Measurements from ENCODE around the gene TTC31. TPM values are rescaled to one million over a fixed set of nuclear protein-coding genes. Genes with fewer than 3 reads are reported as not detected.

Gene TTC31
- total RNA-seq, 3 donors from 2014 or later: 21.6 to 32.0 (median 27.8) TPM

DNA sequence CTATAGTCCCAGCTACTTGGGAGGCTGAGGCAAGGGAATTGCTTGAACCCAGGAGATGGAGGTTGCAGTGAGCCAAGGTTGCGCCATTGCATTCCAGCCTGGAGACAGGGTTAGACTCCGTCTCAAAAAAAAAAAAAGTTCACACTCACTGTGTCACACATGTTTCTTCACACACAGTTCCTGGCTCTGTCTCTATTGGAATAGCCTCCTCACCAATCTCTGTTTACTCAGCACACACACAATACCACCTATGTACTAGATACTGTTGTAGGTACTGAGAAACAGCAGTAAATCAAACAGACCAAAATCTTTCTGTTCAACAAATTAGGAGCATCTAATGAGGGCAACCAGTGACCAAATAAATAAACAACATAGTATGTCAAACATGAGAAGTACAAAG is 3.3 kb downstream of the TTC31 start:
- no peaks in the 10 kb centered on the region for H3K9me3 ChIP-seq
- no peak for TF ChIP-seq POLR2AphosphoS5 (IDR thresholded peaks at IDR 0.05)
- TF ChIP-seq, protein P1, sequence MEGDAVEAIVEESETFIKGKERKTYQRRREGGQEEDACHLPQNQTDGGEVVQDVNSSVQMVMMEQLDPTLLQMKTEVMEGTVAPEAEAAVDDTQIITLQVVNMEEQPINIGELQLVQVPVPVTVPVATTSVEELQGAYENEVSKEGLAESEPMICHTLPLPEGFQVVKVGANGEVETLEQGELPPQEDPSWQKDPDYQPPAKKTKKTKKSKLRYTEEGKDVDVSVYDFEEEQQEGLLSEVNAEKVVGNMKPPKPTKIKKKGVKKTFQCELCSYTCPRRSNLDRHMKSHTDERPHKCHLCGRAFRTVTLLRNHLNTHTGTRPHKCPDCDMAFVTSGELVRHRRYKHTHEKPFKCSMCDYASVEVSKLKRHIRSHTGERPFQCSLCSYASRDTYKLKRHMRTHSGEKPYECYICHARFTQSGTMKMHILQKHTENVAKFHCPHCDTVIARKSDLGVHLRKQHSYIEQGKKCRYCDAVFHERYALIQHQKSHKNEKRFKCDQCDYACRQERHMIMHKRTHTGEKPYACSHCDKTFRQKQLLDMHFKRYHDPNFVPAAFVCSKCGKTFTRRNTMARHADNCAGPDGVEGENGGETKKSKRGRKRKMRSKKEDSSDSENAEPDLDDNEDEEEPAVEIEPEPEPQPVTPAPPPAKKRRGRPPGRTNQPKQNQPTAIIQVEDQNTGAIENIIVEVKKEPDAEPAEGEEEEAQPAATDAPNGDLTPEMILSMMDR (IDR thresholded peaks at IDR 0.05): no peak
- H3K27me3 ChIP-seq: no peaks in the 10 kb centered on the region
- no peak for DNase-seq (ENCODE audit: low spot score in 2 of 2)
- no peak overlapping the region for H3K27ac ChIP-seq
- H3K4me3 ChIP-seq: no peak overlapping the region
- intact Hi-C loops (cut with DNase I; ENCODE audit: low total_unique reads): no loop called here
- peaks cover 7 to 8% of the 10 kb centered on the region in 2 donors for H3K4me1 ChIP-seq
- no peaks in the 10 kb centered on the region for H3K36me3 ChIP-seq

DNA sequence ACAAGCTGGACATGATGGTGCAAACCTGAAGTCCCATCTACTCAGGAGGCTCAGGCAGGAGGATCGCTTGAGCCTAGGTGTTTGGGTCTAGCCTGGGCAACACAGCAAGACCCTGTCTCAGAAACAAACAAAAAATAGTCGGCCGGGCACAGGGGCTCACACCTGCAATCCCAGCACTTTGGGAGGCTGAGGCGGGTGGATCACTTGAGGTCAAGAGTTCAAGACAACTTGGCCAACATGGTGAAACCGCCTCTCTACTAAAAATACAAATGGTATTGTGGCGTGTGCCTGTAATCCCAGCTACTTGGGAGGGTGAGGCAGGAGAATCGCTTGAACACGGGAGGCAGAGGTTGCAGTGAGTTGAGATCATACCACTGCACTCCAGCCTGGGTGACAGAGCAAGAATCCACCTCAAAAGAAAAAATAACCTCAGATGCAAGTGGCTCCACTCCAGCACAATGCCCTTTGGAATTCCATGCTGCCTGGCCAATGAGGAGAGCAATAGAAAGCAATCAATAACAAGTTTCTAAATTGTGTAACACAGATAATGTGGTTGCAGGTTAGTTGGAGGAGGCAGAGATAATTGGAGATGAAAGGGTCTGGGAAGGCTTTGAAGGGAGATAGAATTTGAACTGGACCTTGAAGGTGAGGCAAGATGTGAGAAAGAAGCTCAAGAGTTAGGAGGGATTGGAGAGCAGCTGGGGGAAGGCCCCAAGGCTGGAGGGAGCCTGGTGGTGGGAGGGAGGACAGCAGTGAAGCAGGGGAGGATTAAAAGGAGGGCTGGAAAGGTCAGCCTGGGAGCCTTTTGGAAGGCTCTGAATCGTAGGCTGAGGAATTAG is 6.0 kb downstream of the TTC31 start:
- Histone ChIP-seq H3K27ac (no peak overlapping the region), H3K36me3 (peaks cover 3% of the 10 kb centered on the region), H3K27me3 (no peaks in the 10 kb centered on the region), H3K4me1 (no peaks in the 10 kb centered on the region), H3K4me3 (no peak overlapping the region), H3K9me3 (no peaks in the 10 kb centered on the region)
- intact Hi-C loops (cut with DNase I; ENCODE audit: low total_unique reads): no loop called here
- DNase-seq (ENCODE audit: low spot score in 2 of 2): no peak
- TF ChIP-seq POLR2AphosphoS5 (IDR thresholded peaks at IDR 0.05): no peak
- TF ChIP-seq, protein P1 (IDR thresholded peaks at IDR 0.05): no peak
- TF ChIP-seq POLR2A (IDR thresholded peaks at IDR 0.05): no peak

DNA sequence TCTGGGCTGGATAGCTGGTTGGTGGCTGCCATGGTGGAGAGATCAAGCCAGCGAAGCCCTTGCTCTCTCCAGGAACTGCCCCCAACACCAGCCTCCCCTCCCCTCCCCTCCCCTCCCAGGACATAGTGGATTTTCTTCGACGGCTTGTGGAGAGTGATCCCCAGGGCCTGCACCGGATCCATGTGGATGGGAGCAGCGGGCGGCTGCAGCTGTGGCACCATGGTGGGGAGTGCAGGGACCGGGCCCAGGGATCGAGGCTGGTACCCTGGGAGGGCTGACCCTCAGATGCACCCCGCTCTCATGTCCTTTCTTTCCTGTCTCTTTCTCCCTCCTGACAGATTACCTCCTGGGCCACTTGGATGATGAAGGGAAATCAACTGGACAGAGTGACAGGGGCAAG is 7.0 kb downstream of the TTC31 start:
- H3K4me3 ChIP-seq: no peak overlapping the region
- no peaks in the 10 kb centered on the region for H3K27me3 ChIP-seq
- H3K27ac ChIP-seq: no peak overlapping the region
- DNase-seq (ENCODE audit: low spot score in 2 of 2): no peak
- H3K36me3 ChIP-seq: peaks cover 3% of the 10 kb centered on the region
- TF ChIP-seq POLR2A (IDR thresholded peaks at IDR 0.05) (no peak), POLR2AphosphoS5 (IDR thresholded peaks at IDR 0.05) (no peak)
- TF ChIP-seq, protein P1 (IDR thresholded peaks at IDR 0.05): no peak
- no peaks in the 10 kb centered on the region for H3K9me3 ChIP-seq
- intact Hi-C loops (cut with DNase I; ENCODE audit: low total_unique reads): no loop called here
- no peaks in the 10 kb centered on the region for H3K4me1 ChIP-seq

DNA sequence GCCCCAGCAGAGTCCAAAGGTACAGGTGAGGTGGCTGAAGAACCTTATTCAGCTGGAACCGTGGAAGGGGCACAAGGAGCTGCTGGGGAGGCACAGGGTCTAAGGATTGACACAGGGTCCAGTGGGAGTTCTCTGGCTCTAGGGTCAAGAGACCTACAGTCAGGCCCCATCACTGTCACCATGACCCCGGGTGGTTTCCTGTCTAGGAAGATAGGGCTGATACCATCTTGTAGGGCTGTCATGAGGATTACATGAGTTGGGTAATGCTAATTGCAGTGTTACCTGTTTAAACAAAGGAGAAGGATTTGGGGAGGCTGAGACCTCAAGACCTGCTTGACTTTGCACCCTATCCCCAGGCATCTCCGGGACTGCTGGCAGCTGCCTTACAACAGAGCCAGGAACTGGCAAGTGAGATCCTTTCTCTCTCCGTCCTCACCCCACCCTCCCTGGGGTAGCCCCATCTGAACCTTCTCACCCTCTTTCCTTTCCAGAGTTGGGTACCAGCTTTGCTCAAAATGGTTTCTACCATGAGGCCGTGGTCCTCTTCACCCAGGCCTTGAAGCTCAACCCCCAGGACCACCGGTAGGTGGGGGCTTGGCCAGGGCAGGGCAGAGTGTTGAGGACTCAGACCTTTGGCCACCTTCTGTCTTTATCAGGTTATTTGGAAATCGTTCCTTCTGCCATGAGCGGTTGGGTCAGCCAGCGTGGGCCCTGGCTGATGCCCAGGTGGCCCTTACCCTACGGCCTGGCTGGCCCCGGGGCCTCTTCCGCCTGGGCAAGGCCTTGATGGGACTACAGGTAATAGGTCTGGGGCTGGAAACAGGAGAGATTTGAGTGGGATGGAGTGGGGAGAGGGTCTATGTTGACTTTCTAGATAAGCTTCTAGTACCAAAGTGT is 9.0 kb downstream of the TTC31 start:
- Histone ChIP-seq H3K27ac (no peak overlapping the region), H3K27me3 (no peaks in the 10 kb centered on the region), H3K9me3 (no peaks in the 10 kb centered on the region), H3K4me1 (no peaks in the 10 kb centered on the region), H3K36me3 (peaks cover 3% of the 10 kb centered on the region), H3K4me3 (no peak overlapping the region)
- intact Hi-C loops (cut with DNase I; ENCODE audit: low total_unique reads): no loop called here
- DNase-seq (ENCODE audit: low spot score in 2 of 2): no peak
- TF ChIP-seq POLR2AphosphoS5 (IDR thresholded peaks at IDR 0.05) (no peak), POLR2A (IDR thresholded peaks at IDR 0.05) (no peak)
- TF ChIP-seq, protein P1 (IDR thresholded peaks at IDR 0.05): no peak

DNA sequence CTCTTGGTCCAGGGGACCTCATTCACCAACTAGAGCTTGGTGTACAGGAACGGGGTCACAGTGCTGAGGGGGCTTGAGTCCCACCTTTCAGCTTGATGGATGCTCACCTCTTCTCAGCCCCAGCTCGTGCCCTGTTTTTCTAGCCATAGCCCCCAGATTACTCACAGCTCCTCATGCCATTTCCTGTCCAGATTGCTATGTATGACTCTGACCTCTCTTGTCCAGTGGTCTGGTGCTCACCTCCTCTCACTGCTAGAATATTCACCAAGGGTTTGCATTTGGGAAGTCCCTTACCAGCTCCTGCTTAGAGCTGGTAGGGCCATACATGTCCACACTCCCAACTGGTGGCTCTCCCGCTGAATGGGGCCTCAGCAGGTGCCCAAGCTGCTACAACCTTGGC is 10.7 kb downstream of the TTC31 start:
- peaks cover 0 to 6% of the 10 kb centered on the region in 2 donors for H3K27me3 ChIP-seq
- H3K27ac ChIP-seq: no peak overlapping the region
- intact Hi-C loops (cut with DNase I; ENCODE audit: low total_unique reads): no loop called here
- no peaks in the 10 kb centered on the region for H3K9me3 ChIP-seq
- H3K4me1 ChIP-seq: no peaks in the 10 kb centered on the region
- H3K36me3 ChIP-seq: peaks cover 3% of the 10 kb centered on the region
- TF ChIP-seq POLR2AphosphoS5 (IDR thresholded peaks at IDR 0.05) (no peak), POLR2A (IDR thresholded peaks at IDR 0.05) (no peak)
- TF ChIP-seq, protein P1 (IDR thresholded peaks at IDR 0.05): no peak
- no peak for DNase-seq (ENCODE audit: low spot score in 2 of 2)
- H3K4me3 ChIP-seq: no peak overlapping the region
